ENCODE data around the gene SYT2.

The SYT2 gene

DNA sequence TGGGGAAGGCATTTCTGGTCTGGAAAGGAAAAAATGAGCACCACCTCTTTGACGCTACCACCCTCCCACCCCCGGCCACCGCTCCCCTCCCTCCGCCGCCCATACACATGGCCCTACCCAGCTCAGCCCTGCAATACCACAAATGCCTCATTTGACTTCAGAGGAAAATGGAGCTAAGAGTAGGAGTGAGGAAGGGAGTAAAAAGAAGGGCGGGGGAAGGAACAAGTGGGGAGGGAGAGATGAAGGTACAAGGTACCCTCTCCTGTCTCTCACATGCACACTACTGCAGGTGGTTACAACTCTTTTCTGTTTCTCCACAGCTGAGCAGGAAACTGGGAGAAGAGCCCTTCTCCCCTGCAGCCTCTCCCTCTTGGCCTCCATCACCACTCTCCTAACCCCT is 7.1 kb downstream of the SYT2 start:
- no peak for DNase-seq

DNA sequence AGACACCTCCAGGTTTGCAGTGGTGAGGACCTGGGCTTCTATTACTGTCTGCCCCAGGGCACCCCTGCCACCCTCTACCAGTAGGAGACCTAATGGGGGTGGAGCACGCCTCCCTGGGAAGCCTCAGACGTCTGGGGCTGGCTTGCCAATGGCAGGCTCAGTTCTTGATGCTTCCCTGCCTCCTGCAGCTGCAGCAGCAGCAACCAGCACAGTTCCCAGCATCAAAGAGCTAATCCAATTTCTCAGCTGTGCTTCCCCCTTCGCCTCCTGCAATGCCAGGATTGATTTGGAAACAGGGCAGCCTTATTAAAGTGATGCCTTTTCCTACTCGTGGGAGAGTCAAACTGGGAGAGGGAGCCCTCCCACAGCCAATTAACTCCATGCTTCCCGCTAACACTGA is 8.2 kb downstream of the SYT2 start:
- DNase-seq = no peak

DNA sequence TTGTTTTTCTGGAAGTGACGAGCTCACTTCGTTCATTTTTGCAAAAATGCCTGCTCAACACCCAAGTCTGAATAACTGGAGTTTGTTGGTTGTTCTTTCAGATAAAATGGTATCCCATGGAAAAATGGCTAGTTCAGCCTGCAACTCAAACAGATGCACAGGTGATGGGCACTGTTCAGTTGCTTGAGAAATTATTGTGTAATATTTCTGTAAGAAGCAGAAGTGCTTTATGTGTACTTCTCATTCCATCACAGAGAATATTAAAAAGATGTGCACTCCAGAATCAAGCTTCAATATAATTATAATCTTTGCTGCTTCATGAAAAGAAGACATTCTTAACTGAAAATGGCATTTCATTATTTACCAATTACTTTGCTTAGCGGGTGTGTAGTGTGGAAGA is 9.1 kb downstream of the SYT2 start:
- DNase-seq = no peak

DNA sequence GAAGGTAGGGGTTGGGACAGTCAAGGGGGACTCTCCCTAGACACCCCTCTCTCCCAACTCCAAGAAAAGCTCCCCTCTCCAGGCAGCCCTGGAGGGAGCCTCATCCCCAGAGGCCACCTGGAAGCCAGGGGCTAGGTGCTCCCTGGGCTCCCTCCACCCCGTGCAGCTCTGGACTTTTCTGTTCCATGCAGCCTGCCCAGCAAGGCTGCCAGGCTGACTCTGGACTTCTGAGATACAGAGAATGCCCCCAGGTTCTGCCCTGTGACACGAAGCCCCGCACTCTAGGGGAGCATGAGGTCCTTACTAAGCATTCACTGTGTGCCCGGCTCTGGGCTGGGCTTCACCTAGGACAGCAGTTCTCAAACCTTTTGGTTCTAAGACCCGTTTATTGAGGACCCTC is 10.2 kb downstream of the SYT2 start:
- no peak for DNase-seq

DNA sequence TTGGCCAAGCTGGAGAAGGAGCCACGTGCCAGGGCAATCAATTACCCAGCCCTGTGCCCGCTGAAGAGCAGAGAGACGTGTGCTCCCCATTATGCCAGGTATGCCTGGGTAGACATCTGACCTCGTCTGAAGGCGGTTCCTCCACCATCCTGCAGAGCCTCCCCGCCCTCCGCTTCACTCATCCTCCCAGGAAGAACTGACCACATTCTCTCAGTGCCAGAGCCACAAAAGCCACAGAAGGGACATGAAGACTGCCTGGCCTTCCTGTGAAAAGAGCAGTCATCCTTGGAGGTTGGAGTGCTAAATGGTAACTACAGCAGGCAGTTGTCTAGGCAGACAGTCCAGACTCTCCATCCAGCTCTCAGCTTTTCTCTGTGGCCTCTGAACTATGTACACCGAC is 12.0 kb downstream of the SYT2 start:
- no peak for DNase-seq

DNA sequence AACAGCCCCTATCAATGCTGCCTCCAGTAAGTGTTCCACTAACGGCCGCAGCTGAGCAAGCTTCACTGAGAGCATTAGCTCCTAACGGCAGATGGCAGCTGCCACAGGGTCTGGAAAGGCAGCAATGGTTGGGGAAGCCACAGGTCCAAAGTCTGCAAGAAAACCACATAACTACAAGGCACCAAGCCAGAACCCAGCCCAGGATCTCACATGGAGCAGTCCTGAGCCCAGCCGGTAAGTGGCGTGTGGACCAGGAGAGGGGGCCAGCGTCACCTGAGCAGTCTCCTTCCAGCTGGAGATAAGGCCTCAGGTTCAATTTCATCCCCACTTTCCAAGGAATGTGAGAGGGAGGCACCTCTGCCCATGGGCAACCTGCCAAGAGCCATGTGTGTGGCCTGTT is 13.2 kb downstream of the SYT2 start:
- DNase-seq = no peak

DNA sequence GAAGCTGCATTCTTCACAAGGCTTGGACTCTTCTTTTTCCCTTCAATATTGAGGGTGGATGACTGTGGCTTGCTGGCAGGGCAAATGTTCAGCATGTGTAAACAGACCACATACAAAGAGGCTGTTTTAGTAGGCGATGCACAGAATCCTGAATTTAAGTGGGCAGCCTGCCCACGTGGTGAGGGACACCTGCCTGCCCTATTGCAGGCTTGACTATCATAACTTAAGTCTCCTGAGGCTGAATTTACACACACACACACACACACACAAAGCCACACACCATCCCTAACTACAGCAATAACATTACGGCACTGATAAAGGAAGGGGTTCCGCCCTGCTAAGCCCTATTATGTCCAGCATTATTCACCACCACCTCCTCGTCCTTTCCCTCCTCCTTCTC is 15.9 kb downstream of the SYT2 start:
- DNase-seq = no peak

DNA sequence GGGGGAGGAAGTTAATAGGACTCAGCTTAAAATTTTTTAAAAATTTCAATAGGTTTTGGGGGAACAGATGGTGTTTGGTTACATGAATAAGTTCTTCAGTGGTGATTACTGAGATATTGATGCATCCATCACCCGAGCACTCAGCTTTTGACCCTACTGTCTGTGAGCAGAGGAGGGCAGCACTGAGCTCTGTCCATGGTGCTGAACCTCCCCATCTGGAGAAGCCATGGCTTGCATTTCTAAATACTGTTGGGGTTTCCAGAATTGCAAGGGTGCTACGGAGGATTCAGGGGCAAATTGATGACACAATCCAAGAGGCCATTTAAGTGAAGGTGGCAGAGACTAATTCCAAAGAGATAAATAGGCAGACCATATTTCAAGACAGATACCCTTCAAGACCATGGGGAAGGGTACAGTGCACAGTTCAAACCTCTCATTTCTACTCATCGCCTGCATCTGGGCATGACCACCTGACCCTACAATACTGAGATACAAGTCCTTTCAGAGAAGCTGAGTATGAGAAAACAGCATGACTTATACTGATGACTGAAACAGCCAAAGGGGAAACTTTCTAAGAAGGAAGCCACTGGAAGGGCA is 17.2 kb downstream of the SYT2 start:
- DNase-seq = peak; percentile 65

DNA sequence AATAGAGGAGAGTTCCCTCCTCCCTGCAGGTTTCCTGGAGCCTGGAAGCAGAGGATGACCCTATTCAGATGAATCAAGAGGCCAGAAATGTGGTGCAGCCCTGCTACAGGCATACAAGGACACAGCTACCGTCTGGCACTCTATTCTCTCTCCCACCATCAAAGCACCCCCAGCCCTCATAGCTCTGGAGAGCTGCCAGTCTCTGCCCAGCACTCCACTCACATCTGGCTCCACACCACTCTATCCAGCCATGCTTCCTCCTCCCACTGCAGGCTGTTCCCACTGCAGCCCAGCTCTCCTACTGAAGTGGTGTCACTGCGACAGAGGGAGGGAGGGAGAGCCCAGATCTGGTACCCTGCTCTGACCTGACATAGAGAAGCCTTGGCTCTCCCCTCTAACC is 18.4 kb downstream of the SYT2 start:
- DNase-seq = no peak

DNA sequence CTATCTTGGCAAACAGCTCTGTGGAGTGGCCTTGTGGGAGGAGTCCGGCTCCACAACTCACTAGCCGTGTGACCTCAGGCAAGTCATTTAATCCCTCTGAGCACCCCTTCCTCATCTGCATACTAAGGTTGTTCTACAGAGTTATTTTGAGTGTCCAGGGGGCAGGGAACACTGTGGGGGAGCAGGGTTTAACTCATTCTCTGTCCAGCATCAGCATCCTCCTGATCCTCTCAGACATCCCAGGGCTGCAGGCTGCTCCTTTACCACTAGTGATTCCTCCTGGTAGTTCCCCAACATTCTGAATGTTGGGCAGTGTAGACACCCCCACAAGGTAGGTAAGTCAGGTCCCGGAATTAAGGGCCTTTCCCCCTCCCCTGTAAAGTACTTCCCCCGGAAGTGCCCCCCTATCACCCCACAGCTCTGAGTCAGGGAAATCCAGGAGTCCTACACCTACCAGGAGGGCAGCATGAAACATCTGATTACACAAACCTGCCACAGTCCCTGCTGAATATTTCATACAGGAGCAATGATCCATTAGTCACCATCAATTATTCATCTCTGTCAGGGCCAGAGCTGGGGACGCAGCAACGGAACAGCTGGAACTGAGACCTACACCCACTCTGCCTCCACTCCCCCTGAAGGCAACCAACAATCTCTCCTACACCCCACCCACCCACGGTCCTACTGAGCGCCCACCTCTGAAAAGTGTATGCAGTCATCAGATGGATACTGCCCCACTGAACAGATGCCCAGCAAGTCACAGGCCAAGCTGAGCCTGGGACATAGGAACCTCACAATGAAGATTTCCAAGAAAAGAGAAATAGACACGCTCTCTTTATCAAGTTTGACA is 20.5 kb downstream of the SYT2 start:
- no peak for DNase-seq

DNA sequence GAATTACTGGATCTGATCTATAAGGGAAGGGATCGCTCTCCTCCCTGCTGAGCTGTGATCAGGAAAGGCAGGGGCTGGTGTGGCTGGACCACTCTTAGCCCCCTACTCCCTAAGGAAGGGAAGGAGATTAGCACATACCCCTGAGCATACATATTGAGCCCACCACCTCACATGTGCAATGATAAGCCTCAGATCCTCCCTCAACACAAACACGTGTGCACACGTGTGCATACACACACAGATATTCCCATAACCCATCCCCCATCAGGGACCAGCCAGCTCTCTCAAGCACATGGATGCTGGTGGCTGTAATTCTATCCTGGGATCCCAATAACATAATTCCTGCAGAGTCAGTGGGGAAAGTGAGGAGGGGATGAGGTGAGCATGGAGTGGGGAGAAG is 21.2 kb downstream of the SYT2 start:
- DNase-seq = no peak

DNA sequence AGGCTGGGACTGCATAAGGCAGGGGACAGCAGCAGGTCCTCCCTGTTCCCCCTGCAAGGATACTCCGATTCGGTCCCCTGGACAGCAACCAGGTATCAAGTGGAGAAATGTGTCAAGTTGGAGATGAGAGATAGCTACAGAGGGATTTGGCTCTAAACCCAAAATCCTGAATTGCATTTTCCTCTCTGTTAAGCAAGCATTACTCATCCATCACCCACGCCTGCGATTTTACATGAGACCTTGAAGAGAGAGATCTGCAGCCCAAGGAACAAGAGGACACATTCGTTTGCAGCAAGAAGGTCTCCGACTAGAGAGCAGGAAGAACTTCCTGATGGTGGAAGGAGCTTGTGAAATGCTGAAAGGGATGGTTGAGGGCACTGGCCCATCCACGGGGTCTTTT is 21.9 kb downstream of the SYT2 start:
- no peak for DNase-seq

DNA sequence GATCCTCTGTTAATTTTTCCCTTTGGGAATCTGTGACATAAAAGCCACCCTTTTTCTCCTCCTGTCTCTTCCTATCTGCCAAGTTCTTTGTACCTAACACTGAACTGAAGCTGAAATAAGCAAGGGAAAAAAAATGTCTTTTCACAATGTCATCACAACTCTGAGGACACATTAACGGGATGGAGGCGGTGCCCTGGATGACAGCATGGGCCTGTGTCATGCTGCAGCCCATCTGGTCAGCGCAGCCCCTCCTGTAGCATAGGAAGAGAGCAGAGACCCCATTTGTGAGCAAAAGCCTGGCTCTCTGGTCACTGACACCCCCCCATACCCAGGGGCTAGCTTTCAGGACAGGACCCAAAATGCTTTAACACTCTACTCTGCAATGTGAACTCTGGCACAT is 22.5 kb downstream of the SYT2 start:
- no peak for DNase-seq

DNA sequence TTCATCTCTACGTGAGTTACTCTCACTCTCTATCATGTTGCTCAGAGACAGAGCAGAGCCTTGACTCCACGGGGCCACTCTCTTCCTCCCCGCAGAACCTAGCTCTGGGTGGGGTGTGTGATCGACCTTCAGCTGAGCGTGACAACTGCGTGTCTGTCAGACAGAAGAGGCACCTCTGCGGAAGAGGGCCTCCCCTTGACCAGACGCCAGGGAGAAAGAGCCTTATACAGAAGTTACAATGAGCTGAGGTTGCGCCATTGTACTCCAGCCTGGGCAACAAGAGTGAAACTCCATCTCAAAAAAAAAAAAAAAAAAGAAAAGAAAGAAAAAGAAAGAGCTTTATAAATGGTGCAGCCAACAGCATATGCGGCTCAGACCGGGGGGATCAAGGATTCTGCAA is 22.9 kb downstream of the SYT2 start:
- no peak for DNase-seq

DNA sequence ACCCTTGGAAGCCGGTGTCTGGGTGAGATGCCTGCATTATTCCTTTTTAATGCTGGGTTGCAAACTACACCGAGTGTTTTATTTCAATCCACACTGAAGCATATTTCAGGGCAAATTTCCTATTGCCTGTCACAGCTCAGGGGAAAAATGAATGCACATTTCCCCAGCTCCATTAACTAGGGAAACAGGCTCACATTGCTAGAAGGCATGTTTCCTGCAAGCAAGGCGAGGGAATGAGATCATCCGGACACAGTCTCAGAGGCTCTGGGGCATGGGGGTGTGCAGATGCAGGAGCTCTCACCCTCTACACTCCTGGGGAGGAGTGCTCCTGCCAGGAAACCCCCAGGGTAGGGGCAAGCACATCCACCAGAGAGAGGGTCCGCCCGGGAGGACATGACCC is 24.6 kb downstream of the SYT2 start:
- DNase-seq = no peak

DNA sequence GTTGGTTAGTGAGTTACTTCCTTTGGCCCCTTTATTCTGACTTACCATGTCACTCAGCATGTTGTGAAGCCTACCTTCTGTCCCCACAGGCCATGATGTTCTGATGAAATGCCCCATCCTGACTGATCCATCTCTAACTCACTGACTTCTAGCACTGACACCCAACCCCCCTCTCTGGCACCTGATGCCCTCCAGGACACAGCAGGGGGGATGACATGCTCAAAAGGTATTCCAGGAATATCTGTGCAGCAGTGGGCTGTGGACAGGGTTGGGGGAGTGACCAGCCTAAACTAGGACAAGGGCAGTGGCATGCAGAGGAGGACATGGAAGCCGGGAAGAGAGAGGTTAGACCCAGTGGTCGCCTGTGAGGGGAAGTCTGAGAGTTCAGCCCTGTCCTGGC is 25.5 kb downstream of the SYT2 start:
- DNase-seq = no peak

DNA sequence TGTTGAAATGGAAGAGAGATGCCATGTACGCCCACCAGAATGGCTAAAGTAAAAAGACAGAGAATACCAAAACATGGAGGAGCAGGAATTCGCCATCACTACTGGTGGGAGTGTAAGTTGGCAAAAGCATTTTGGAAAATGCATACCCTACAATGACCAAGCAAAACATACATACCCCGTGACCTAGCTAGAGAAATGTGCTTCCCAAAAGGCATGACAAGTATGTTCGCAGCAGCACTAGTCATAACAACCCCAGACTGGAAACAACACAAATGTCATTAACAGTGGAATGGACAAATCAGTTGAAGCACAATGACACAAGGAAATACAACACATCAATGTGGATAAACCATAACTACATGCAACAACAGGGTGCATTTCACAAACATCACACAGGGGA is 27.2 kb downstream of the SYT2 start:
- no peak for DNase-seq

DNA sequence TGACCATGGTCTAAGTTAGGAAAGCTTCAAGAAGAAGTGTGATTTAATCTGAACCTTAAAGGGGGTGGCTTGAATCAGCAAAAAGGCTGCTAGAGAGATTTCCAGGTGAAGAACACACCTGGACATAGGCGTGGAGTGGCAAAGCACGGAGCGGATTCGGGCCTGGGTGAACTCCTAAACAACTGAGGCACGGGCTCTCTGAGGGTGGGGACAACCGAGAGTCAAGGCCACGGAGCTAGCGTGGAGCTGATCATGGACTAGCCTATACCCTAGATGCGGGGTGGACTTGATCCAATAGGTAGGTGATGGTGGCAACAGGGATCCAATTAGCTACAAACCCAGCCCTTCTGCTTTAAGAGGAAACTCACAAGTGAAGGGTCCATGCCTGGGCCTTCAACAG is 27.8 kb downstream of the SYT2 start:
- no peak for DNase-seq

DNA sequence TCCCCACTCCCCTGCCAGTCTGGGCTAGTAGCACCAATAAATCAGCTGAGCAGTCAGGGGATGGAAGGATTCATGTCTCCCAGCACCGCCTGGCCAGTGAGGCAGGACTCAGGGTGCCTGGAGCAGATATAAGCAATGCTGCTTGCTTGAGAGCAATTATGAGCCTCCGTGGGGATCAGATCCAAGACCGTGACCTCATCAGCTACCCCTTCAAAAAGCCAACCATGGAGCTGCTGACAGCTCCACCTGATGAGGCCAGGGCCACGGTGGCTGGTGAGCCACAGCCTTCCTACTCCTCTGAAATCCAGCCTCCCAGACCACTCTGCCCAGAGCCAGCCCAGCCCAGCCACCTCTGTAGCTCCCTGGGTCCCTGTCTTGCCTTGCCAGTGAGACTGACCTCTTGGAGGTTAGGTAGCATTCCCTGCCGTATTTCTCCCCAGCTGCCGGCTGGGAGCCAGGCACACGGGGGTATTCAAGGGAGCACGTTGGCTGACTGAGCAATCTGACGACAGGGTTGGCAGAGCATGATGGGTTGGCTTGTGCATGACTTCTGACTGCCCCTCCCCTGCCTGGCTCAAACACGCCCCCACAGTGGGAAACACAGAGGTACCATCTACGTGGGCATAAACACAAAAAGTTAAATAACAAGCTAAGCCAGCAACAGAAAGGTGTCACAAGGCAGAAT is 28.4 kb downstream of the SYT2 start:
- no peak for DNase-seq

DNA sequence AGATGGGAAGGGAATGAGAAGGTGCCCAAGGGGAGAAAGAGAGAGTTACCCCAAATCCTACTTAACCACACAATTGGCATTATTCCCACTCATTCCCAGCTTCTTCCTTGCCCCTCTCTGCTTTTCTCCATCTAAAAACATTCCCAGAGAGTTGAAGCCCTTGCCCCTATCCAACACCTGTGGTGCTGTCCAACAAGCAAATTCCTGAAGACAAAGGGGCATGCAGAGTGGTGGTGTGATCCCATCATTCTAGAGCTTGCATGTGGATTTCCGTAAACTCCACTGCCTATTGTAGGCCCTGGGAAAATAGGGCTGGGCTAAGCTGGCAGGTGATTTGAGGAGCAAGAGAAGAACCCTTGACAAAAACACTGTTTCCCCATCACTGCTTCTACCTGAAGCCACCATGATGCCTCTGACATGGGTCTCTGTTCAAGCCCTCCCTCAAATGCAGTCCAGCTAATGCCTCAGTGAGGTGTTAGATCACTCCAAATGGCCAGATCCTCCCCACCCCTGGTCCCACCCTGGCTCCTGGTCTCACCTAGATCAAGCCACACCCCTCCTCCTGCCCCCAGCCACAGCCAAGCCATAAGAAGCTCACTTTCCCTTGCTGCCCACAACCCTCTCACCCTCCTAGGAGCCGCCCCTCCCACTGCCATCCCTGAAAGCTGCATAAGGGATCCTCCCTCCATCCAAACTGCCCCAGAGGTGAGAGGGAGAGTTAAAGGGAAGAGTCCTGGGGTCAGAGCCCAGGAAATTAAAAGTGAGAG is 29.5 kb downstream of the SYT2 start:
- no peak for DNase-seq

DNA sequence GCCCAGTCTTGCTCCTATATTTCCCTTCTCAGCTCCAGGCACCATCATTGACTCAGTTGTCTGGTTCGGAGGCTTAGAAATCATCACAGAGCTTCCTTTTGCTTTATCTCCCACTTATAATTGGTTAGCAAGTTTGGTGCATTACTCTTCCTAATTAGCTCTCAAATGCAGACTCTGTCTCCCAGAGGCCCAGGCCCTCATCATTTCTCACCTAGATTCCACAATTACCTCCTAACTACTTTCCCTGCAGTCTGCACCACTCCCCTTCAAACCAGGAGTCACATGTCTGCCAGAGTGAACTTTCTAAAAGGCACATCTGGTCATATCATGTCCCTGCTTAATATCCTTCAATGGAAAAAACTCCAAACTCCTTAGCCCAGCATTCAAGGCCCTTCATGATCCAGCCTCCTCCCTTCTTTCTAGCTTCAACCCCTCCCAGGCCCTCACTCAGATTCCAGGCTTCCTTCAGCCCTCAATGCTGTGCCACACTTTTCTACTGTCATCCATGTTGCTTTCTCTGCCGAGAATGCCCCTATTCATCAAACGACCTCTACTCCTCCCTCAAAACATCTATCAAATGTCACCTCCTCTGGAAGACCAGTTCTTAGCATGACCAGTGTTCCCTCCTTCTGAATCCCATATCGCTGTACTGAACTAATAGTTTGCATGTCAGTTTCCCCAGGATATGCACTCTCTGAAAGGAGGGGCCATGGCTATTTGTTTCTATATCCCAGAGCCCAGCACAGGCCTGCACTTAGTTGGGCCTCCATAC is 30.7 kb downstream of the SYT2 start:
- DNase-seq = no peak

DNA sequence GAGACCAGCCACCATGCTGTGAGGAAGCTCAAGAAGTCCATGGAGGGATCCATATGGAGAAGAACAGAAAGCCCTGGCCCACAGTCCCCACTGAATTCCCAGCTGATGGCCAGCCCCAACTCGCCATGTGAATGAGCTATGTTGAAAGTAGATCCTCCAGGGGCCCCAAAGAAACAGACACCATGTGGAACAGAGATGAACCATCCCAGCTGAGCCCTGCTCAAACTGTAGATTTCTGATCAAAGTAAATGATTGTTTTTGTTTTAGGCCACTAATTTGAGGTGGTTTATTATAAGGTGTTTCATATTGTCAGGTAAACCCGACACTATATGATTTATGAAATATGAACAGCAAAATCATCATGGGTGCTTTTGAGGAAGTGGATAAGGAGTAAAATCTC is 32.8 kb downstream of the SYT2 start:
- no peak for DNase-seq

DNA sequence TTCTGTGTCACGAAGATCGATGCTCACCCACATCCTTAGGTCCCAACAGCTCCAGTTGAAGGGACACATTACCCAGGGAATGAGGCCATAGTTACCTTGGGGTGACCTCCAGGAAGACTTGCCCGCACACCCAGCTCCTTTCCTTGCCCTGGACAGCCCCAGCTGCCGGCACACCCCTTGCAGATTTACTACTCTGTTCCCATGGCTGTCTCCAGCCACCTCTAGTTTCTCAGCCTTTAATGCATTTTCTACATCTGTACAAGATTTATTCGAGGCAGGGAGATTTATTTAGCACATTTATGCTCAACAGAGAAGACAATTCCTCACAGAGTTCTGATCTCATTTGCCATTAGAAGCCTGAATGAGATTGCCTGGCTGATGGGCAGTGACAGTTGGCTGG is 36.7 kb downstream of the SYT2 start:
- DNase-seq = no peak

Measured in fibroblast of skin of right biceps (primary cell).